Astrocyte (in vitro differentiated cells and primary cell): ENCODE results near the gene TRAPPC14.

Experiments
- EZH2 ChIP-seq: IDR thresholded peaks from 2 replicates; pipeline ENCODE4 v1.6.1; 2012; ENCODE audit warnings: mild to moderate bottlenecking, low read length, inconsistent platforms; ENCODE audit not compliant: insufficient read depth
- TF ChIP-seq, protein P1 (sequence below): IDR thresholded peaks from 2 replicates; pipeline ENCODE4 v1.5.1; 2011; ENCODE audit warnings: low read depth, mild to moderate bottlenecking, inconsistent platforms, low read length, moderate library complexity; ENCODE audit not compliant: insufficient read depth

DNA sequence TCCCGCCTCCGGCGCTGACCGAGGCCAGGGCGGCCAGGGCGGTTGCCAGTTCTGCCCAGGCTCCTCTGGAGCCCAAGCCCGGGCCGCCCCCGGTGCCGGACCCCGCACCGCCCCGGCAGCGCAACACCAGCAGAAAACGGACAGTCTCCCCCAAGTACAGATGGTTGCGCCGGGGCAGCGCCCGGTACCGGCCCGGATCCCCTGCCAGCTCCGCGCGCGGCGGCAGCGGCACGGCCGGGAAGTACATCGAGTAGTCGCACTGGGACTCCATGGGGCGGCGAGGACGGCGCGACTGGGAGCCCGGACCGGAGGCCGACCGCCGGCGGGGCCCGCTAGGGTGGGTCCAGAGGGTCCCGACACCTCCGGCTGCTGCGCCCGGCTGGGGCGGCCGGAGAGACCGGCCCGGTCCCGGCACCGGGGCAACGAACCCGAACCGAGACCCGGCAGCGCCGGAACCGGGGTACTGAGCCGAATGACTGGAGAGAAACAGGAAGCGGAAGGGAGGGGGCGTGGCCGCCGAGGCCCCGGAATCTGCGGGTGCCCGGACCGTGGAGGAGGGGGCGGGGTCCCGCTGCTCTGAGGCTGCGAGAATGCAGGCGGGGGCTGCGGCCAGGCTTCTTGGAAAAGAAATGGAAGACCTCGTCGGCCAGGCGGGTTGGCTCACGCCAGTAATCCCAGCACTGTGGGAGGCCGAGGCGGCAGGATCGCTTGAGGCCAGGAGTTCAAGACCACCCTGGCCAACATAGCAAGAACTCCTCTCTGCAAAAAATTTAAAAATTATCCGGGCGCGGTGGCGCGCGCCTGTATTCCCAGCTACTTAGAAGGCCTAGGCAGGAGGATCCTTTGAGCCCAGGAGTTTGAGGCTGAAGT lies at the start of gene TRAPPC14:
- TF ChIP-seq, protein P1, sequence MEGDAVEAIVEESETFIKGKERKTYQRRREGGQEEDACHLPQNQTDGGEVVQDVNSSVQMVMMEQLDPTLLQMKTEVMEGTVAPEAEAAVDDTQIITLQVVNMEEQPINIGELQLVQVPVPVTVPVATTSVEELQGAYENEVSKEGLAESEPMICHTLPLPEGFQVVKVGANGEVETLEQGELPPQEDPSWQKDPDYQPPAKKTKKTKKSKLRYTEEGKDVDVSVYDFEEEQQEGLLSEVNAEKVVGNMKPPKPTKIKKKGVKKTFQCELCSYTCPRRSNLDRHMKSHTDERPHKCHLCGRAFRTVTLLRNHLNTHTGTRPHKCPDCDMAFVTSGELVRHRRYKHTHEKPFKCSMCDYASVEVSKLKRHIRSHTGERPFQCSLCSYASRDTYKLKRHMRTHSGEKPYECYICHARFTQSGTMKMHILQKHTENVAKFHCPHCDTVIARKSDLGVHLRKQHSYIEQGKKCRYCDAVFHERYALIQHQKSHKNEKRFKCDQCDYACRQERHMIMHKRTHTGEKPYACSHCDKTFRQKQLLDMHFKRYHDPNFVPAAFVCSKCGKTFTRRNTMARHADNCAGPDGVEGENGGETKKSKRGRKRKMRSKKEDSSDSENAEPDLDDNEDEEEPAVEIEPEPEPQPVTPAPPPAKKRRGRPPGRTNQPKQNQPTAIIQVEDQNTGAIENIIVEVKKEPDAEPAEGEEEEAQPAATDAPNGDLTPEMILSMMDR = no peak
- no peak for TF ChIP-seq EZH2
